HepG2 (cell line): ENCODE measurements around the gene THBS2. TPM values are rescaled to one million over a fixed set of nuclear protein-coding genes. Genes with fewer than 3 reads are reported as not detected.

Experiments
- ARNTL ChIP-seq: sonication (generic); formaldehyde crosslinking; IDR thresholded peaks from 2 replicates; pipeline ENCODE4 v1.4.0; 2020; ENCODE audit warnings: mild to moderate bottlenecking, missing genetic modification reagents
- CSRNP1 ChIP-seq: sonication (generic); formaldehyde crosslinking; IDR thresholded peaks from 2 replicates; pipeline ENCODE4 v1.8.1; 2023; ENCODE audit warnings: mild to moderate bottlenecking, missing genetic modification reagents
- DPF2 ChIP-seq: sonication (generic); formaldehyde crosslinking; IDR thresholded peaks from 2 replicates; pipeline ENCODE4 v1.4.0; 2020; ENCODE audit warnings: mild to moderate bottlenecking, low read depth, missing genetic modification reagents, borderline replicate concordance
- MED13 ChIP-seq: sonication (generic); formaldehyde crosslinking; IDR thresholded peaks from 2 replicates; pipeline ENCODE4 v1.5.0; 2020; ENCODE audit warnings: missing genetic modification reagents
- MTERF4 ChIP-seq: sonication (generic); formaldehyde crosslinking; IDR thresholded peaks from 2 replicates; pipeline ENCODE4 v1.8.0; 2023; ENCODE audit warnings: mild to moderate bottlenecking, missing genetic modification reagents
- NFYC ChIP-seq: IDR thresholded peaks from 2 replicates; pipeline ENCODE4 v1.6.1; 2016; ENCODE audit warnings: missing genetic modification reagents, missing compliant biosample characterization
- PAWR ChIP-seq: sonication (generic); formaldehyde crosslinking; IDR thresholded peaks from 2 replicates; pipeline ENCODE4 v1.4.0; 2020; ENCODE audit warnings: missing genetic modification reagents, mild to moderate bottlenecking, borderline replicate concordance
- PRDM10 ChIP-seq: sonication (generic); formaldehyde crosslinking; IDR thresholded peaks from 2 replicates; pipeline ENCODE4 v1.4.0; 2020; ENCODE audit warnings: low read depth, missing genetic modification reagents
- SUZ12 ChIP-seq: fragments of 150-350 bp; IDR thresholded peaks from 2 replicates; pipeline ENCODE4 v1.6.1; 2014; ENCODE audit warnings: low read depth, low read length
- TFE3 ChIP-seq: IDR thresholded peaks from 2 replicates; pipeline ENCODE4 v1.6.1; 2016
- ZNF280B ChIP-seq: sonication (generic); formaldehyde crosslinking; IDR thresholded peaks from 2 replicates; pipeline ENCODE4 v1.5.0; 2020; ENCODE audit warnings: missing genetic modification reagents, mild to moderate bottlenecking, borderline replicate concordance
- ZNF512 ChIP-seq: sonication (generic); formaldehyde crosslinking; IDR thresholded peaks from 2 replicates; pipeline ENCODE4 v1.4.0; 2020; ENCODE audit warnings: mild to moderate bottlenecking, missing genetic modification reagents
- ZNF562 ChIP-seq: sonication (generic); formaldehyde crosslinking; IDR thresholded peaks from 2 replicates; pipeline ENCODE4 v1.8.0; 2022; ENCODE audit warnings: missing genetic modification reagents, borderline replicate concordance
- ZNF749 ChIP-seq: sonication (generic); formaldehyde crosslinking; IDR thresholded peaks from 2 replicates; pipeline ENCODE4 v1.8.0; 2022; ENCODE audit warnings: mild to moderate bottlenecking, missing genetic modification reagents, moderate library complexity, borderline replicate concordance
- ZSCAN29 ChIP-seq: sonication (generic); formaldehyde crosslinking; conservative IDR thresholded peaks from 2 replicates; pipeline ENCODE4 v1.4.0; 2020; ENCODE audit warnings: mild to moderate bottlenecking, missing genetic modification reagents
- ZSCAN9 ChIP-seq: IDR thresholded peaks from 2 replicates; pipeline ENCODE4 v1.6.1; 2016; ENCODE audit warnings: borderline replicate concordance
- polyA plus RNA-seq, 8 experiments: library from polyadenylated mRNA; depleted of rRNA in 3 of 8; stranded (reverse) in 7 of 8; unstranded in 1 of 8; fragments of >200 nt; fragmentation: Illumina TruSeq in 4 of 8; extraction: Trizol in 4 of 8; gene quantifications; 2 replicates each; pipeline versions ENCODE4 v1.2.1 to v1.2.3, GENCODE V29; 2011 to 2016; ENCODE audit warnings: low read depth in 4 of 8, missing spikeins in 1 of 8, mixed read lengths in 1 of 8; ENCODE audit not compliant: insufficient read depth in 1 of 8
- total RNA-seq, 5 experiments: library from RNA; depleted of rRNA; stranded (reverse); fragments of >200 nt; fragmentation: Illumina TruSeq; extraction: Trizol; gene quantifications; 2 replicates each; pipeline ENCODE4 v1.2.3, GENCODE V29; 2016; ENCODE audit warnings: low read depth in 1 of 5

Gene THBS2
- total and polyA plus RNA-seq, 2 of the 13 experiments (the other 11 are each of a cell fraction or from before 2014, with no cell fraction given): 0.12 to 0.15 TPM

- TF ChIP-seq ZNF749 (CRISPR knock-in tag) (peak; percentile 31; the same call in 1 of the 2 replicates), ARNTL (CRISPR knock-in tag) (0 out of 2 replicates have a peak, but pooled peaks have one; percentile 20), TFE3 (CRISPR knock-in tag) (peak; percentile 89), NFYC (CRISPR knock-in tag) (peak; percentile 39), MED13 (CRISPR knock-in tag) (peak; percentile 95; the same call in 1 of the 2 replicates), ZNF512 (CRISPR knock-in tag) (no peak), DPF2 (peak; percentile 99), ZNF562 (CRISPR knock-in tag) (no peak), ZSCAN29 (CRISPR knock-in tag) (0 out of 2 replicates have a peak, but pooled peaks have one; percentile 61), CSRNP1 (CRISPR knock-in tag) (no peak), PRDM10 (CRISPR knock-in tag) (peak; percentile 65), SUZ12 (no peak), MTERF4 (peak; percentile 30; the same call in 1 of the 2 replicates), PAWR (CRISPR knock-in tag) (no peak), ZNF280B (no peak; the same call in 1 of the 2 replicates), ZSCAN9 (CRISPR knock-in tag) (peak; percentile 71; the same call in 1 of the 2 replicates)
Measured at GRCh38 chr6:169292338-169293124, 38.9 kb upstream of the THBS2 start (continued).
